Natural killer cell treated with Interleukin-12 subunit alpha and Interleukin-12 subunit beta and Interleukin-15 and Interleukin-18, amount 100 ng/mL, for 72 hours (primary cell): Measurements from ENCODE around the gene CDC42BPG. TPM values are rescaled to one million over a fixed set of nuclear protein-coding genes. Genes with fewer than 3 reads are reported as not detected.

Source experiments
- ATAC-seq, 2 donors: fragments of 150-1000 bp; cut with Tn5 transposase in 1 of 2; sonication (Bioruptor Pico), chemical (Tn5 transposase) in 1 of 2; 2 replicates each; pipeline ENCODE4 v1.10.0; 2021
- DNase-seq: peaks from one replicate; pipeline ENCODE4 v3.0.0; 2022; ENCODE audit warnings: low spot score
- H3K27ac Mint-ChIP-seq, 2 donors: 1 replicate in 1 of 2; 2 replicates in 1 of 2; pipeline ENCODE4 v1.8.0; 2022; ENCODE audit warnings: mixed read lengths in 2 of 2, mild to moderate bottlenecking in 1 of 2, moderate library complexity in 1 of 2
- H3K27me3 Mint-ChIP-seq, 2 donors: 1 replicate in 1 of 2; 2 replicates in 1 of 2; pipeline ENCODE4 v1.8.0; 2022; ENCODE audit warnings: mixed read lengths in 2 of 2
- H3K36me3 Mint-ChIP-seq: one replicate; pipeline ENCODE4 v1.8.0; 2022; ENCODE audit warnings: mixed read lengths
- H3K4me1 Mint-ChIP-seq, 2 donors: 1 replicate in 1 of 2; 2 replicates in 1 of 2; pipeline ENCODE4 v1.8.0; 2022; ENCODE audit warnings: low read depth in 2 of 2, mixed read lengths in 2 of 2, mild to moderate bottlenecking in 1 of 2
- H3K4me3 Mint-ChIP-seq: one replicate; pipeline ENCODE4 v1.8.0; 2022; ENCODE audit warnings: mixed read lengths
- H3K9me3 Mint-ChIP-seq: 2 replicates; pipeline ENCODE4 v1.8.0; 2022; ENCODE audit warnings: mixed read lengths
- total RNA-seq, 2 donors: library from RNA; stranded (reverse); gene quantifications; one replicate each; pipeline ENCODE4 v1.2.3, GENCODE V29; 2022

Gene CDC42BPG
- total RNA-seq, 2 donors from 2014 or later, result 0.59 to 1.9 TPM

DNA sequence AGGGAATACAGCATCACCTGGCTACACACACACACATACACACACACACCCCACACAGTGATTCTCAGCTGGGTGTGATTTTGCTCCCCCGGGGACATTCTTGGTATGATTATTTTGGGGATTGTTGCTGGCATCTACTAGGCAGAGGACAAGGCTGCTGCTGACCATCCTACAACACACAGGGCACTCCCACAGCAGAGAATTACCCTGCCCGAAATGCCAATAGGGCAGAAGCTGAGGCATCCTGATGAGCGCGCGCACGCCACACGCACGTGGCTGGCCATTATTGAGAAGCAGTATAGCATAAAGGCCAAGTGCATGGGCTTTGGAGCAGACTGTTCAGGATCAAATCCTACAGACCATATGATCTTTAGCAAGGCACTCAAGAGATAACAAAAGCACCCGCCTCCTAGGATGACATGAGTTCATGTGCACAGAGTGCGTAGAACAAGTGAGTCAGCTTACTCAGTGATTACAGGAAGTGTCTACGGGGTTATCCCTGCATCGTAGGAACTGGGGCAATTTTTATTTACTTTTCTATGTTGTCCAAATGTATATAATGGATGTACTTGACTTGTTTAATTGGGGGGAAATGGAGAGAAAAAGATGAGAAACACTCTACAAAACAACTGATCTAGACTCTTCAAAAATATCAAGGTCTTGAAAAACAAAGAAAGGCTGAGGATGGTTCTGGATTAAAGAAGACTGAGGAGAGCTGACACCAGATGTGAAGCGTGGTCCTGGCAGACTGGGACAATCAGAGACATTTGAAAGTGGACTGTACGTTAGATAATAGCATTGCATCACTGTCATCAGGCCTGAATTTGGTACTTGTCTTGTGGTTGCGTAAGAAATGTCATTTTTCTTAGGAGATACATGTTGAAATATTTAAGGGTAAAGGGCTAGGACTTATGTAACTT is 41.2 kb upstream of the CDC42BPG start:
- H3K27me3 Mint-ChIP-seq, result no peaks in the 10 kb centered on the region
- H3K36me3 Mint-ChIP-seq, result no peaks in the 10 kb centered on the region
- peaks cover 33 to 40% of the 10 kb centered on the region in 2 donors for H3K4me1 Mint-ChIP-seq
- peak overlapping the region; percentile 72 to 81 for H3K27ac Mint-ChIP-seq
- H3K9me3 Mint-ChIP-seq, result no peaks in the 10 kb centered on the region
- peak overlapping the region; percentile 68 for H3K4me3 Mint-ChIP-seq
- ATAC-seq, result peak; percentile 68 to 77
- no peak for DNase-seq

DNA sequence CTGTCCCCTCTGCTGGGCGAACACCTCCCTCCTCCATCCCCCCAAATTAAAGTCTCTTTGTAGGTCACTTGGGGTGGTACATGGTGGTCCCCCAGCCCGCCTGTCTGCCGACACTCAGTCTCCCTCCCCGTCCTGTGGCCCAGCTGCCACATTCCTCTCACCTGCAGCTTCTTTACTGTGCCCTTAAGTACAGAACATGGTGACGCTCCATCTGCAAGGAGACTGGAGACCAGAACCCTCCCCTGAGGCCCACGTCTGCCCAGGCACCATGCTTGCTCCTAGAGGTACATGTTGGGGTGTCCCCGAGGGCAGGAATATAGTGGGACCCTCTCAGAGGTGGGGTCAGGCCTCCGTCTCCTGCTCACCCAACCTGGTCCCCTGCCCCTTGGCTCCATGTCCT is 39.6 kb upstream of the CDC42BPG start:
- Mint-ChIP-seq H3K27ac (peak overlapping the region in 1 of 2 donors; percentile 69), H3K36me3 (no peaks in the 10 kb centered on the region), H3K4me1 (peaks cover 49 to 55% of the 10 kb centered on the region in 2 donors), H3K27me3 (no peaks in the 10 kb centered on the region), H3K9me3 (no peaks in the 10 kb centered on the region), H3K4me3 (no peak overlapping the region)
- DNase-seq (no peak), ATAC-seq (no peak)

DNA sequence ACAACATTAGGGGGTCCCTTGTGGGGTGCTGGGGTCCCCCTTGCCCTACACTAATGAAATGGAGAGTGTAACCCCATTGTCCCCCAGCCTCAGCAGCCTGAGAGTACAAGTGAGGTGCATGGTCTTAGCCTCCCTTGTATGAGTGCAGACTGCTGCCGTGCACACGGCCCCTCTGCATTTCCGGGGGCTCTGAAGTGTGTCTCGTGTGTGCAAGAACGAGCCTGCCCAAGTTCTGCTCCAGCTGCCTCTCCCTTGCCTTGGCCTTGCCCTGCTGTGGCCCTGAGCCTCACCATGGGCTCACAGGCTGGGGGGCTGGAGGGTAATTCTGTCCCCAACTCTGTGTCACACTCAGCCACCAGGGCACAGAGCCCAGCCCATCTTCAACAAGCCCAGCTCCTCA is 39.1 kb upstream of the CDC42BPG start:
- peak overlapping the region in 1 of 2 donors; percentile 69 for H3K27ac Mint-ChIP-seq
- no peaks in the 10 kb centered on the region for H3K36me3 Mint-ChIP-seq
- H3K4me1 Mint-ChIP-seq, result peaks cover 52 to 57% of the 10 kb centered on the region in 2 donors
- H3K9me3 Mint-ChIP-seq, result no peaks in the 10 kb centered on the region
- DNase-seq (no peak), ATAC-seq (no peak)
- no peaks in the 10 kb centered on the region for H3K27me3 Mint-ChIP-seq
- no peak overlapping the region for H3K4me3 Mint-ChIP-seq

DNA sequence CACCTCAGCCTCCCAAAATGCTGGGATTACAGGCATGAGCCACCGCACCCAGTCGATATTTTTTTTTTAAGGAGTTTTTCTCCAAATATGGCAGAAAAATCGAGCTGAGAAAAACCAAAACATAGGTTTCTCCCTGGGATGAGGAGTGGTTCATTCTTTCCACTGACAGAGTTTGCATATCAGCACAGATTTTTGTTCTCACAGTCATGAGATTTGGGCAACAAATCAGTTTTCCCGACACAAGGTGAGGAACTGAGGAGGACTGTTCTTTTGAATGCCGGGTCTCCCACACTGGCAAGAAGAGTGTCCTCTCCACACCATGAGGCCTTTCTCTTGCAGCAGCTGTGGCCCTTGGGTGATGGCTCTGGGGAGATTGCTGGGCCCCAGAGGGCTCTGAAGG is 37.8 kb upstream of the CDC42BPG start:
- no peaks in the 10 kb centered on the region for H3K36me3 Mint-ChIP-seq
- H3K4me3 Mint-ChIP-seq, result no peak overlapping the region
- no peaks in the 10 kb centered on the region for H3K9me3 Mint-ChIP-seq
- no peak for ATAC-seq
- H3K4me1 Mint-ChIP-seq, result peaks cover 48 to 53% of the 10 kb centered on the region in 2 donors
- H3K27ac Mint-ChIP-seq, result no peak overlapping the region
- no peaks in the 10 kb centered on the region for H3K27me3 Mint-ChIP-seq
- no peak for DNase-seq

DNA sequence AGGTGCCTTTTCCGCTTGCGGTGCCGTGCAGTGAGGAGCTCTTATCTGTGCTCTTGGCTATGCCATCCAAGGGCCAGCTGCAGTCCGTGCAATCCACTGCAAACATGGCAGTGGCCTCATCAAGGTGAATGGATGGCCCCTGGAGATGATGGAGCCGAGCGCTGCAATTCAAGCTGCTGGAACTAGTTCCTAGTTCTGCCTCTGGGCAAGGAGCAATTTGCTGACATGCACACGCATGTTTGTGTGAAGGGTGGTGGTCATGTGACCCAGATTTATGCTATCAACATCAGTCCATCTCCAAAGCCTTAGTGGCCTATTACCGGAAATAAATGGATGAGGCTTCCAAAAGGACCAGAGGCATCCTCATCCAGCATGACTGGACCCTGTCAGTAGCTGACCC is 37.0 kb upstream of the CDC42BPG start:
- H3K27me3 Mint-ChIP-seq, result no peaks in the 10 kb centered on the region
- peak overlapping the region; percentile 97 to 99 for H3K27ac Mint-ChIP-seq
- H3K9me3 Mint-ChIP-seq, result no peaks in the 10 kb centered on the region
- no peak overlapping the region for H3K4me3 Mint-ChIP-seq
- H3K36me3 Mint-ChIP-seq, result peaks cover 3% of the 10 kb centered on the region
- H3K4me1 Mint-ChIP-seq, result peaks cover 54 to 60% of the 10 kb centered on the region in 2 donors
- DNase-seq (no peak), ATAC-seq (no peak)

DNA sequence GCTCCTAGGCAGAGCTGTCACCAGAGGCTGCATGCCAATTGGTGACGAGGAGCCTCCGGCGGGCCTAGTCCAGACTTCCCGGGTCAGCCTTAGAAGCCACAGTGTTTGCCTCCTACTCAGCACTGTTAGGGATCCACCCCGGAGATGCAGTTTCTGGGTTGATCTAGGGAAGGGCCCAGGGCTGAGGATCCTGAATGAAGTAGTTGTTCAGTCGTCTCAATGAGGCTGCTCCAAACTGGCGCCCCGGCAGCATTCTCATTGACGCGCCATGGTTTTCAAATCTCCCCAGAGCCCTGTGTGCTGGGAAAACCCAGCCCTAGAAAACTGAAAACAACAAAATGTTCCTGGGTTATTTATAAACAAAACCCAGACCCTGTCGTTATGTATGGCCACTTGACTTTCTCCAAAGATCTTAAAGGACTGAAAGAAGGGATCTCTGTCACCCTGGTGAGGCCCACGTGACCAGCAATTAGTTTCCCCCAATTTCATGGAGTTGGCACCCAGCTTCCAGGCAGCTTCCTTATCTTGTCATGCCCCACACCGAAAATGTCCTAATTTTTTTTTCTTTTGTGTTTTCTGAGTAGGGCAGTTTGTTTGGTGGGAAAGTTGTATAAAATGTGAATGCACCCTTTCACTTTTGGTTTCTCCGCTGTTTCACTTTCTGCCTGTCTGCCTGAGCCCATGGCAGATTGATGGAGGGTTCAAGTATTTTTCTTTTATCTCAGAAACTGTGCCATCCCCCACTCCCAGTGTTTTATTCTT is 36.0 kb upstream of the CDC42BPG start:
- H3K36me3 Mint-ChIP-seq, result peaks cover 4% of the 10 kb centered on the region

DNA sequence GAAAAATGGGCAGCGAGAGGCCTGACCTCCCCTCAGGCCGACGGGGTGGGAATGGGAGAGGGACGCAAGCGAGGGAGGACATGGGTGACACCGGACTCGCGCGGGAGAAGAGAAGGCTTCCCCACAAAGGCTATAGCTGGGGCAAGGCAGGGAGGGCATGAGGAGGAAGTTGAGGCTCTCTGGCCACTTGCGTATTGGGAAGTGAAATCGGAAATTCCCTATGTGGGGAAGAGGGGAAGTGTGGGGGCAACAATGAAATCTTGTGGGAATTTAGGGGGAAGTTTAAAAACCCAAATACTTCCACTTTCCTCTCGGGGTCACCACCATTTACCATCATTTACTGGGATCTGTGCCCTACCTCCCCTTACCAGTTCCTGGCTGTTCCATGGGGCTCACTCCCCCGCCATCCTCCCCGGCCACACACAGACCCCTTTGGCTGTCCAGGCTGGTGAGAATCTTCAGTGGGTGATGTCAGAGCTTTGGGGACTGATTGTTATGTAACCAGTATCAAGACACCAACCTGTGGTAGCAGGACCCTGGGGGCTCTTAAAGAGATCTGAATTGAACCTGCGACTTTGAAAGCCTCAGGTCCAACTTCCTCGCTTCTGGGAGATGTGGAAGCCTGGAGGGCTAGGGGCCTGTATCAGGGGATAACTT is 34.9 kb upstream of the CDC42BPG start:
- ATAC-seq, result no peak
- Mint-ChIP-seq H3K27me3 (no peaks in the 10 kb centered on the region), H3K9me3 (no peaks in the 10 kb centered on the region), H3K27ac (peak overlapping the region; percentile 97 to 99), H3K4me3 (peak overlapping the region; percentile 99), H3K4me1 (peaks cover 60 to 68% of the 10 kb centered on the region in 2 donors), H3K36me3 (peaks cover 4% of the 10 kb centered on the region)
- DNase-seq, result no peak

More for the DNA sequence above, 36.0 kb upstream of the CDC42BPG start:
- no peaks in the 10 kb centered on the region for H3K27me3 Mint-ChIP-seq
- peak overlapping the region; percentile 99 for H3K4me3 Mint-ChIP-seq
- DNase-seq, result no peak
- no peaks in the 10 kb centered on the region for H3K9me3 Mint-ChIP-seq
- H3K27ac Mint-ChIP-seq, result peak overlapping the region; percentile 97 to 99
- H3K4me1 Mint-ChIP-seq, result peaks cover 55 to 62% of the 10 kb centered on the region in 2 donors
- no peak for ATAC-seq

DNA sequence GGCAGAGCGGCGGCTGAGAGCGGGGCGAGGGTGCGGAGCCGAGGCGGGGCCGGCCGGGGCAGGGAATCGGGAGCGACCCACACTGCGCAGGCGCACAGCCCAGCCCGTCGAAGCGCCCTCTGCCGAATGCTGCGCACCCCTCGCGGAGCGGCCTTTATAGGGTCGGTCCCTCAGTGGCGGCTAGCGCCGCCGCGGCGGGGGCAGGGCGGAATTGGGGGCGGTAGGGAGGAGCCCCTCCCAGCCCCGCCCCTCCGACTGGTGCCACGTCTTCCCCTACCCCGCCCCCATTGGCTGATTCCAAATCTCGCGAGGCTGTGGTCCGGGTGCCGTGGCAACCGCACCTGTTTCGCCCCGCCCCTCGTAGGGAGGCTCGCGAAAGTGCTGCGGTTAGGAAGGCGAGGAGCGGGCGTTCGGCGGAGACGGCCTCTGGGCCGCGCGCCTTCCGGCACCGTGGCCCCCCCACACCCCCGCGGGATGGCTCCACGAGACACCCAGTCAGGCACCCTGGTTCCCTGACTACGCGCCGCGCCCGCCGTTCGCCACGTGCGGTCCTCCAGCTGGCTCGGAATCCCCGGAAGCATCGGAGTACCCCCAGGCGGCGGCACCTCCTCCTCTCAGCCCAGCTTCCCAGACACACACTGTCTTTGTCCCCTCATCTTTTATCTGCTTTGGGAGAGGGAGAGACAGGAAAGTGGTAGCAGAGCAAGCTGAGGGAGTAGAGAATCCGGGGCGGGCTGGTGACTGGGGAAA is 34.2 kb upstream of the CDC42BPG start, which contains the start of gene EHD1:
Gene EHD1, minus strand, starts transcription at position 128 of the 750 bp plus-strand sequence. CDS start 157 bp downstream, outside the sequence.
- Mint-ChIP-seq H3K4me1 (peaks cover 59 to 65% of the 10 kb centered on the region in 2 donors), H3K36me3 (peaks cover 4% of the 10 kb centered on the region)
- peak; percentile 100 for DNase-seq

DNA sequence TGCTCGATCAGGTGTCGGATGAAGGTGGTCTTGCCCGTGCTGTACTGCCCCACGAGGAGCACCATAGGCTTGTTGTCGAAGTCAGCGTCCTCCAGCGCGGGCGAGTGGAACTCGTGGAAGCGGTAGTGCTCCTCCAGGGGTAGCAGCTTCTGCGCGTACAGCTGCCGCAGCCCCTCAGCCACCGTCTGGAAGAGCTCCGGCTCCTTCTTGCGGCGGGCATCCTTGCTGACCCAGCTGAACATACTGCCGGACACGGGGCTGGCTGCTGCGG is 33.7 kb upstream of the CDC42BPG start:
- Mint-ChIP-seq H3K9me3 (no peaks in the 10 kb centered on the region), H3K4me3 (peak overlapping the region; percentile 99), H3K27ac (peak overlapping the region; percentile 97 to 99), H3K27me3 (no peaks in the 10 kb centered on the region), H3K4me1 (peaks cover 61 to 67% of the 10 kb centered on the region in 2 donors), H3K36me3 (peaks cover 4% of the 10 kb centered on the region)
- DNase-seq (no peak), ATAC-seq (no peak)

More for the DNA sequence above, 34.2 kb upstream of the CDC42BPG start, which contains the start of gene EHD1:
- peak; percentile 93 for ATAC-seq
- H3K9me3 Mint-ChIP-seq, result no peaks in the 10 kb centered on the region
- no peaks in the 10 kb centered on the region for H3K27me3 Mint-ChIP-seq
- peak within 1 kb of the TSS; percentile 97 to 99 for H3K27ac Mint-ChIP-seq
- H3K4me3 Mint-ChIP-seq, result peak within 1 kb of the TSS; percentile 99

DNA sequence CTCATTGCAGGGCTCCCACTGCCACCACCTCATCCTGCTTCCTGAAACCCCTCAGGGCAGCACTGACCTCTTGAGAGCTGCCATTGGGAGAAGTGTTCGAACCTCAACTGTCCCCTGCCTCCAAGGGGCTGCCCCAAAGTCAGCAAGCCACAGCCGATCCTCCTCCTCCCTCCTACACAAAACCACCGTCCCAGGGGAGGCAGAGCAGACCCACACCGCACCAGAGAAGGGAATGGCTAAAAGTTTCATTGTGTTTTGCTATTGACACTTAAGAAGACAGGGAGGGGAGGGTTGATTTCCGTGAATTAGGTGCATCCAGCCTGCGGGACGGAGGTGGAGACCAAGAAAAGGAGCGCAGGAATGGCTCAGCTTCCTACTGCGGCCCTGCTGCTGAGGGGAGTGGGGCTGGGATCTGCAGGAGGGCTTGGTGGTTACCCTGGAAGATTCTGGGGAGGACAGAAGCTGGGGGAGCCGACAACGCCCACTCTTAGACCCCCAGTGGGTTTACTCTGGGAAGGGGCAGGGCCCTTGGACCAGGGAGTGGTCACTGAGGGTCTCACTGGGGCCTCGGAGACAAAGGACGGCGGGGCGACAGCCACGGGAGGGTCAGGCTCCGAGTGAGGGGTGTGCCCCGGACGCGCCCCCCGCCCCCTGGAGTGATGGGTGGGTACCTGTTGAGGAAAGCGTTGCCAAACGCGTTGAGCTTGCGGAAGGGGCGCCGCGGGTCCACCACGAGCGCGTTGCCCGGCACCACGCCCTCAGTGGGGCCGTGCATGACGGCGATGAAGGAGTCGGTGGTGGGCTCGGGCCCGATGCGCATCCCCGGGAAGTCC is 33.2 kb upstream of the CDC42BPG start:
- peak in 1 of 2 donors; percentile 4 for ATAC-seq
- Mint-ChIP-seq H3K4me3 (peak overlapping the region; percentile 99), H3K9me3 (no peaks in the 10 kb centered on the region), H3K4me1 (peaks cover 67 to 70% of the 10 kb centered on the region in 2 donors), H3K27ac (peak overlapping the region; percentile 97 to 99), H3K27me3 (no peaks in the 10 kb centered on the region), H3K36me3 (peaks cover 9% of the 10 kb centered on the region)
- DNase-seq, result no peak

DNA sequence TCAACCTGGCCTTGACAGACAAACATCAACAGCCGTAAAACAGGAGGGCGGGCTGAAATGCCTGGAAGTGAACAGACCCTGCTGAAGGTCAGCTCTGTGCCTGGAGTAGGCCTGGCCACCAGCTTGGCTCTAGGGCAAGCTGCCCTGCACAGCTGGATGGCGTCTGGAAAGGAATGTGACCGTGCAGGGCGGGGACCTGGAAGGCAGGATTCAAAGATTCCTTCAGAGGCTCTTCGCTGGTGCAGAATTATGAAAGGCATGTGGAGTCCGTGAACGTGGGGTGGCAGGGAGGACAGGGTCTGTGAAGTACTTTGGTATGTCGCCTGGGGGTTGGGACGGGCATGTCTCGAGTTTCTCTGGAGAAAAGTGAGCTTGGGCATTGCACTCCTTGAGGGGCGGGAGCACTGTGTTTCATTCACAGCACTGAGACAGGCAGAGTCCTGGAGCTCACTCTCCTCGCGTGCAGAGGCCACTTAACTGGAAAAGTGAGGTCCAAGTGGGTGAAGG is 32.4 kb upstream of the CDC42BPG start:
- Mint-ChIP-seq H3K4me3 (peak overlapping the region; percentile 99), H3K9me3 (no peaks in the 10 kb centered on the region), H3K27ac (peak overlapping the region; percentile 97 to 99), H3K27me3 (no peaks in the 10 kb centered on the region), H3K4me1 (peaks cover 69 to 71% of the 10 kb centered on the region in 2 donors), H3K36me3 (peaks cover 9% of the 10 kb centered on the region)
- ATAC-seq (no peak), DNase-seq (no peak)

DNA sequence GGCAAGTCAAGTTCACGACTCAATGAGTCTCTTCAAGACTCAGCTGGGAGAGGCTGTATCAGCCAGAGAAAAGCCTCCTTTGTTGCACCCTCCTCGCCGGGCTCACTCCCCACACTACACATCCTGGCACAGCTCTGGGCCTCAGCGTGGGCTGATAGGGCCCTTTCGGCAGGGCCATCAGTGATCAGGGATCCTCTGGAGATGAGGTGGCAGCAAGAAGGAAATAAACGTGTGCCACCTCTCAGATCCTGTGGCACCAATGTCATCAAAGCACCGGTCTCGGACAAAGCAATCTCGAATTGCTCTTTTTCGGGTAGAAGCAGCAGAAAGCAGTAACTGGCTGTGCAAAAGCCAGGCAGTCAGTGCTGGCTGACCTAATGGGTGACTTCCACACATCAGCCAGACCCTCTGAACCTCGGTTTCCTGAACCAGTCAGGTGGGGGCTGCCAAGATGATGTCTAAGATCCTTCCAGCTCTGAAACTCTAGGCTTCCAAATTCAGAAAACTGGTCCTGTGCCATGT is 31.8 kb upstream of the CDC42BPG start:
- Mint-ChIP-seq H3K27me3 (no peaks in the 10 kb centered on the region), H3K9me3 (no peaks in the 10 kb centered on the region), H3K27ac (peak overlapping the region; percentile 97 to 99), H3K36me3 (peaks cover 11% of the 10 kb centered on the region), H3K4me3 (peak overlapping the region; percentile 99), H3K4me1 (peaks cover 72 to 73% of the 10 kb centered on the region in 2 donors)
- ATAC-seq, result no peak
- no peak for DNase-seq
